Activated CD8-positive, alpha-beta T cell treated with anti-CD3 and anti-CD28 coated beads for 36 hours (primary cell): ENCODE measurements around the gene FNTB. TPM values are rescaled to one million over a fixed set of nuclear protein-coding genes. Genes with fewer than 3 reads are reported as not detected.
A peak's percentile ranks its signal among the peaks of the same experiment; 100 is the strongest.

Experiments
- ATAC-seq: fragments of 200-7000 bp; cut with Tn5 transposase; one replicate; pipeline ENCODE4 v1.10.0; 2021; ENCODE audit warnings: mild to moderate bottlenecking, moderate library complexity
- CTCF ChIA-PET: fragments of 350-600 bp; sonication (Branson Sonifier 250); formaldehyde crosslinking; loops from one replicate; lab custom pipeline; 2021; ENCODE audit warnings: antibody characterized with exemption; lab: Charles Lee
- POLR2A ChIA-PET: fragments of 350-600 bp; sonication (Branson Sonifier 250); formaldehyde crosslinking; loops from one replicate; lab custom pipeline; 2021; ENCODE audit warnings: antibody characterized with exemption; lab: Charles Lee
- DNase-seq: peaks from one replicate; pipeline ENCODE4 v3.0.0-alpha.2; 2020
- H3K27ac Mint-ChIP-seq: one replicate; pipeline ENCODE4 v1.8.0; 2021; ENCODE audit warnings: mild to moderate bottlenecking, mixed read lengths
- H3K27me3 Mint-ChIP-seq: one replicate; pipeline ENCODE4 v1.8.0; 2021; ENCODE audit warnings: mixed read lengths
- H3K36me3 Mint-ChIP-seq: one replicate; pipeline ENCODE4 v1.8.0; 2021; ENCODE audit warnings: low read depth, mixed read lengths
- H3K4me1 Mint-ChIP-seq: one replicate; pipeline ENCODE4 v1.8.0; 2021; ENCODE audit warnings: low read depth, mixed read lengths
- H3K4me3 Mint-ChIP-seq: one replicate; pipeline ENCODE4 v1.8.0; 2021; ENCODE audit warnings: mild to moderate bottlenecking, moderate library complexity, mixed read lengths
- H3K9me3 Mint-ChIP-seq: one replicate; pipeline ENCODE4 v1.8.0; 2021; ENCODE audit warnings: mixed read lengths
- intact Hi-C: fragments of 100-400 bp; cut with micrococcal nuclease; formaldehyde crosslinking; loops from one replicate; pipeline ENCODE4 v1.10.0; 2022
- total RNA-seq, 2 experiments: library from RNA; stranded (reverse); gene quantifications; one replicate each; pipeline ENCODE4 v1.2.3, GENCODE V29; 2021
- TF ChIP-seq, protein P1 (sequence below): fragments of 200-600 bp; IDR thresholded peaks from one replicate; pipeline ENCODE4 v1.8.0; 2022; ENCODE audit warnings: antibody characterized with exemption, mild to moderate bottlenecking

Gene FNTB
- total RNA-seq, 2 experiments from 2014 or later, result 18.8 to 23.5 TPM

DNA sequence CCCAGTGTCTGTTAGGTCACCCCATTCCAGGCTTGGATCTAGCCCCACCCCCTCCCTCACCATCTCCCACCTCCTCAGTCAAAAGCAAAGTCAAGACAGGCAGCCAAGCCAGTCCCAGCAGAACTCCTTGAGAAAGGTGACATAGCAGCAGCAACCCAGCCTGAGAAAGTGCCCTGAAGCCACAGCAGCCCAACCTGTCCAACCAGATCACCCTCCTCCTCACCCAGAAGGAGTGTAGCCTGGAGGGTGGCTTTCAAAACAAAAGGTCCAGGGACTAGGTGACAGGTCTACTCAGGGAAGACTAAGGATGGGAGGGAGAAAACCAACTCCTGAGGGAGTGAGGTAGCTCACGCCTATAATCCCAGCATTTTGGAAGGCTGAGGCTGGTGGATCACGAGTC is 19.7 kb upstream of the FNTB start:
- H3K27me3 Mint-ChIP-seq, result no peaks in the 10 kb centered on the region
- CTCF ChIA-PET, result no interaction called here
- no peaks in the 10 kb centered on the region for H3K9me3 Mint-ChIP-seq
- H3K36me3 Mint-ChIP-seq, result peaks cover 3% of the 10 kb centered on the region
- TF ChIP-seq, protein P1, sequence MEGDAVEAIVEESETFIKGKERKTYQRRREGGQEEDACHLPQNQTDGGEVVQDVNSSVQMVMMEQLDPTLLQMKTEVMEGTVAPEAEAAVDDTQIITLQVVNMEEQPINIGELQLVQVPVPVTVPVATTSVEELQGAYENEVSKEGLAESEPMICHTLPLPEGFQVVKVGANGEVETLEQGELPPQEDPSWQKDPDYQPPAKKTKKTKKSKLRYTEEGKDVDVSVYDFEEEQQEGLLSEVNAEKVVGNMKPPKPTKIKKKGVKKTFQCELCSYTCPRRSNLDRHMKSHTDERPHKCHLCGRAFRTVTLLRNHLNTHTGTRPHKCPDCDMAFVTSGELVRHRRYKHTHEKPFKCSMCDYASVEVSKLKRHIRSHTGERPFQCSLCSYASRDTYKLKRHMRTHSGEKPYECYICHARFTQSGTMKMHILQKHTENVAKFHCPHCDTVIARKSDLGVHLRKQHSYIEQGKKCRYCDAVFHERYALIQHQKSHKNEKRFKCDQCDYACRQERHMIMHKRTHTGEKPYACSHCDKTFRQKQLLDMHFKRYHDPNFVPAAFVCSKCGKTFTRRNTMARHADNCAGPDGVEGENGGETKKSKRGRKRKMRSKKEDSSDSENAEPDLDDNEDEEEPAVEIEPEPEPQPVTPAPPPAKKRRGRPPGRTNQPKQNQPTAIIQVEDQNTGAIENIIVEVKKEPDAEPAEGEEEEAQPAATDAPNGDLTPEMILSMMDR, result no peak
- no peak overlapping the region for H3K4me3 Mint-ChIP-seq
- peaks cover 3% of the 10 kb centered on the region for H3K4me1 Mint-ChIP-seq
- DNase-seq (no peak), ATAC-seq (no peak)
- POLR2A ChIA-PET, result no interaction called here
- intact Hi-C loops, result no loop called here
- no peak overlapping the region for H3K27ac Mint-ChIP-seq

DNA sequence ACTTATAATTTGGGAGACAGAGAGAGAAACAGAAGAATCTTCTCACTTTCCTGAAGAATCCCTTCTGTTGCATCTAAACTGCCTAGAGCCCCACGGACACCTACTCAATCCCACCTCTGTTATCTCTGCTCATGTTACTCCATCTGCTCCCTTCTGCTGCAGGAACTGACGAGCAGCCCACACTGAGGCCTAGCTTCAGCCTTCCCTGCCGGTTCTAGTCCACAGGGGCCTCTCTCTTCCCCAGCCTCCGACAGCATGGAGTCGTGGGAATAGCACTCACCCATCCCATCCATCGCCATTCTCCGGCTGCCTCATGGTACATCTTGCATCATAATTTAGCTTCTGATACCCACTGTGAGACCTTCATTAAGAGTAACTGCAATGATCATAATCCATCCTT is 18.5 kb upstream of the FNTB start:
- TF ChIP-seq, protein P1, result no peak
- intact Hi-C loops, result no loop called here
- Mint-ChIP-seq H3K4me1 (peaks cover 3% of the 10 kb centered on the region), H3K27ac (no peak overlapping the region), H3K27me3 (no peaks in the 10 kb centered on the region), H3K4me3 (no peak overlapping the region), H3K36me3 (peaks cover 3% of the 10 kb centered on the region), H3K9me3 (no peaks in the 10 kb centered on the region)
- ATAC-seq, result no peak
- no peak for DNase-seq
- ChIA-PET POLR2A (no interaction called here), CTCF (interaction anchor here (1.1 to 1.3 kb wide), 2 partner anchors 32 to 145 kb away, joined by 3 to 5 read pairs; no protein-coding TSS in a partner anchor)

DNA sequence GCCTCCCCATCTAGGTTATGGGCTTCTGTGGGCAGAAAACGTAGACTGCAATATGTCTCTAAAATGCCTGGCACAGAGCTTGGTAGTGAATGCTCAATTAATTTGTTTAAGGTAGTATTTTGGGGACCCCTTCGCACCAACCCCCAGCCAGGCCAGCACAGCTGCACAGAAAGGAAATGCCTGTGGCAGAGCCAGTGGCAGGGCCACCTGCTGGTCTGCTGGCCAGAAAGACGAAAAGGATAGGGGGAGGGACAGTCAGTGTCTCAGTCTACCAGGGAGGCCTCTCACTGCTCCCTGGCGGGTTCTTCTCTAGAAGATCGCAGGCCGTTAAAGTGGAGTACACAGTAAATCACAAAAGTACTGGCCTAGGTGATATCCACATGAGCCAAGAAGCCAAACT is 18.0 kb upstream of the FNTB start:
- Mint-ChIP-seq H3K27ac (no peak overlapping the region), H3K27me3 (no peaks in the 10 kb centered on the region), H3K9me3 (no peaks in the 10 kb centered on the region), H3K4me3 (no peak overlapping the region), H3K36me3 (peaks cover 3% of the 10 kb centered on the region), H3K4me1 (peaks cover 3% of the 10 kb centered on the region)
- intact Hi-C loops, result no loop called here
- ATAC-seq, result no peak
- no peak for DNase-seq
- CTCF ChIA-PET, result interaction anchor here (1.1 to 1.3 kb wide), 2 partner anchors 33 to 146 kb away, joined by 3 to 5 read pairs; no protein-coding TSS in a partner anchor
- POLR2A ChIA-PET, result no interaction called here
- TF ChIP-seq, protein P1, result no peak

DNA sequence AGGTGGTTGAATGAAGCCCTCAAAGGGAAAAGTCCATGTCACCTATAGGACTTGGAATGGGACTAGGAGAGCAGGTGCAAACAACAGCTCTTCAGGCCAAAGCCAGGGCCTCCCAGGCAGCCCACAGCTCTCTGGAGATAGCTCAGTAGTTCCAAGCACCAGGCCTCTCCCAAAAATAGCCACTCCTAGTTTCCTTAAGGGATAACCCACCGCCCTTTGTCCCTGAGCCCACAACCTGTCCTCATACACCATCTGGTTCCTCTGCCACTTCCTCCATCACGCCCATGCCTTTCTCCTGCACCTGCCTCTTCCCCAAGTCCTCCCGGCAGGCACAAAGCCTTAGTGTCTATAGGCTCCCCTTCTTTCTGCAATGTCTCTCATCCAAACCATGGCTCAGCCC is 16.7 kb upstream of the FNTB start:
- peaks cover 3% of the 10 kb centered on the region for H3K4me1 Mint-ChIP-seq
- TF ChIP-seq, protein P1, result no peak
- ATAC-seq (no peak), DNase-seq (no peak)
- no peak overlapping the region for H3K4me3 Mint-ChIP-seq
- H3K27ac Mint-ChIP-seq, result no peak overlapping the region
- ChIA-PET POLR2A (interaction anchor here (1.3 kb wide), 1 partner anchor 17 kb away, joined by 3 read pairs; no protein-coding TSS in a partner anchor), CTCF (interaction anchor here (0.7 to 1.6 kb wide), 6 partner anchors 14 to 146 kb away, joined by 3 to 6 read pairs (median 3); no protein-coding TSS in a partner anchor)
- no peaks in the 10 kb centered on the region for H3K27me3 Mint-ChIP-seq
- no peaks in the 10 kb centered on the region for H3K9me3 Mint-ChIP-seq
- intact Hi-C loops, result no loop called here
- no peaks in the 10 kb centered on the region for H3K36me3 Mint-ChIP-seq

DNA sequence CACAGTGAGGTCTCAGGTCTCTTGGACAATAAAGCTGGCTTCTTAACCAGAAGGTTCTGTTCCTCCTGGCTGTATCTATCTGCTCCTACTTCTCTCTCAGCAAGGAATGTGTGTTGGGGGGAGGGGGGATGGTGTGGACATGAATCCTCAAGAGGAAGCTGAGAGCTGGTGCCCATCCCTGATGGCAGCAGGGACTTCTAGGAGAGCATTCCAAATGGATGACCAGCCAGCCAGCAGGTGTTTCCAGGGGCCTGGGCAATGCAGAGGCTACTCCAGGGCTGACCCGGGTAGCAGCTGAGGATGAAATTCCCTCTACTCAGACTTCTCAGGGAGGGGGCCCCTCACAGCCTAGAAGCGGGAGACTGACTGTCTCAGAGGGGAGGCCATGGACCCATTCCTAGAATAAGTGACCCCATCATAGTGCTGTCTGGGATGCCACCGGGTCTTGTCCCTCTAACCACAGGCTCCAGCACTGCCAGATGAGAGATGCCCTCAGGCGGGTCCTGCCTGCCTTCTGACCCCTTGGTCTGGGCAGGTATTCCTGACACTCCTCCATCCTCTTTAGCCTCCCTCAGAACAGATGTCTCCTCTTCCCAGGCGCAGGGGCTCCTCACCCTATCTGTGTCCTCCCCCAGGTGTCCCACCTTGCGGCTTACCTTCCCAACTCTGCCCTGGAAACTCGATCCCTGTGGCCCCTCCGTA is 15.8 kb upstream of the FNTB start:
- ChIA-PET CTCF (interaction anchor here (0.7 to 1.6 kb wide), 6 partner anchors 14 to 147 kb away, joined by 3 to 6 read pairs (median 3); no protein-coding TSS in a partner anchor), POLR2A (interaction anchor here (0.5 to 0.8 kb wide), 2 partner anchors 16 to 46 kb away, joined by 3 read pairs; partner anchors contain the start of gene FNTB)
- intact Hi-C loops, result no loop called here
- Mint-ChIP-seq H3K27me3 (no peaks in the 10 kb centered on the region), H3K27ac (no peak overlapping the region), H3K9me3 (no peaks in the 10 kb centered on the region), H3K4me3 (peak overlapping the region; percentile 59), H3K4me1 (peaks cover 3% of the 10 kb centered on the region), H3K36me3 (no peaks in the 10 kb centered on the region)
- ATAC-seq (no peak), DNase-seq (no peak)
- TF ChIP-seq, protein P1, result no peak
